ENCODE measurements around the gene ARMH4. TPM values are rescaled to one million over a fixed set of nuclear protein-coding genes. Genes with fewer than 3 reads are reported as not detected.

Gene ARMH4
- total RNA-seq, 4 donors from 2014 or later: 1.8 to 3.6 (median 2.8) TPM

DNA sequence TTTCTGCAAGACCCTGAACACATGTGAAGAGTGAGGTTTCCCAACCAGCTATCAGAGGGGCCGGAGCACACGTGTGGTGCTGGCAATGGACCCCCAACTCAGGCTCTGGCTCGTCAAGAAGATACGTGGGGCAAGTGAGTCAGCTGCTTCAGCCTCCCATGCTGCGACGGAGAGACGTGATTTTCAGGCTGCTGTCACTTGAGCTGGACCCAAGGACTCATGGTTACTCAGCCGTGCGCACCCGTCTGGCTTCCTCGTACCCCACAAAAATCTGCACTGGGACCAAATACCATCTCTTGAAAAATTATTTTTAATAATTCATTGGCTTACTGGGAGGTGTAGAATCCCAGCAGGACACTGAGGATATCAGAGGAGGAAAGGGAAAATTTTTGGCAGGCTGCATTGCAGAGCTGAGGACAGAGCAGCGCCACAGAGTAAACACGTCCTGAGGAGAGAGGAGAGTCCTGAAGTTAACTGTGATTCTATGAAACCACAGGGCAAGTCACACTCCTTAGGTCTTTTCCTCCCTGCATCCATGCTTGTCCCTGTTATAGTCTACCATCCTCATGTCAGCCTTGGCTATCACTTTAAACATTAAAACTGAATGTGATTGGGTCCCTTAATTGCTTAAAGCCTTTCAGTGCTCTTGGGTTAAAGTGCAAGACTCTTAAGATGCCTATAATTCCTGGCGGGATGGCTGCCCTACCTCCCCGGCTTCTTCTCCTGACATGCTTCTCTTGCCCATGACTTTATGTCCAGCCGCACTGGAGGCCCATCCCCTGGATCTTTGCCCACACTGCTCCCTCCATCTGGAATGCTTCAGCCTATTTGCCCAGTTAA lies 190.8 kb downstream of the ARMH4 start:
- DNase-seq (ENCODE audit: low spot score in 2 of 2): no peak
- TF ChIP-seq, protein P1, sequence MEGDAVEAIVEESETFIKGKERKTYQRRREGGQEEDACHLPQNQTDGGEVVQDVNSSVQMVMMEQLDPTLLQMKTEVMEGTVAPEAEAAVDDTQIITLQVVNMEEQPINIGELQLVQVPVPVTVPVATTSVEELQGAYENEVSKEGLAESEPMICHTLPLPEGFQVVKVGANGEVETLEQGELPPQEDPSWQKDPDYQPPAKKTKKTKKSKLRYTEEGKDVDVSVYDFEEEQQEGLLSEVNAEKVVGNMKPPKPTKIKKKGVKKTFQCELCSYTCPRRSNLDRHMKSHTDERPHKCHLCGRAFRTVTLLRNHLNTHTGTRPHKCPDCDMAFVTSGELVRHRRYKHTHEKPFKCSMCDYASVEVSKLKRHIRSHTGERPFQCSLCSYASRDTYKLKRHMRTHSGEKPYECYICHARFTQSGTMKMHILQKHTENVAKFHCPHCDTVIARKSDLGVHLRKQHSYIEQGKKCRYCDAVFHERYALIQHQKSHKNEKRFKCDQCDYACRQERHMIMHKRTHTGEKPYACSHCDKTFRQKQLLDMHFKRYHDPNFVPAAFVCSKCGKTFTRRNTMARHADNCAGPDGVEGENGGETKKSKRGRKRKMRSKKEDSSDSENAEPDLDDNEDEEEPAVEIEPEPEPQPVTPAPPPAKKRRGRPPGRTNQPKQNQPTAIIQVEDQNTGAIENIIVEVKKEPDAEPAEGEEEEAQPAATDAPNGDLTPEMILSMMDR (IDR thresholded peaks at IDR 0.05): no peak
- no peak for TF ChIP-seq POLR2A (IDR thresholded peaks at IDR 0.05)
- intact Hi-C loops (cut with DNase I; ENCODE audit: low total_unique reads): no loop called here
- 82 to 85% methylated on average over 16 of the region's 16 CpGs for WGBS, 2 donors
- no peak overlapping the region for H3K4me3 ChIP-seq (ENCODE audit: low read depth, poor library complexity, severe bottlenecking)

DNA sequence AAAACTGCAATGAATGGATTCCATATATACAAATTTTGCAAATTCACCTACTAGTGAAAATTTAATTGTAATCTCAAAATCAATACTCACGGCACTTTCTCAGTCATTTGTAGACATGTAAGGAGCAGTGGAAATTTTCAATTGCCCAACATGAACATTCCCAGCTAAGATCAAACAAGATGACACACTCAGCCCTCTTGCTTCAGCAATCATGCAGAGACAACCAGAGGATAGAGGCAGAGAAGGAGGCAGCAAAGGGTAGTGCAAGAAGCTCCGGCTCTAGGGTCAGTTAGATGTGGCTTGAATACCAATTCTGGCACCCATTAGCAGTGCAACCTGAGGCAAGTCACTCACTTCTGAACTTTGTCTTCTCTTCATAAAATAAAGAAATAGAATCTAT lies 194.6 kb downstream of the ARMH4 start:
- DNase-seq (ENCODE audit: low spot score in 2 of 2): no peak
- H3K4me3 ChIP-seq (ENCODE audit: low read depth, poor library complexity, severe bottlenecking): no peak overlapping the region
- TF ChIP-seq POLR2A (IDR thresholded peaks at IDR 0.05): no peak
- TF ChIP-seq, protein P1 (IDR thresholded peaks at IDR 0.05): no peak
- intact Hi-C loops (cut with DNase I; ENCODE audit: low total_unique reads): no loop called here
- 89 to 90% methylated on average over 2 of the region's 2 CpGs for WGBS, 2 donors

Other genes starting within 250 kb of the ARMH4 start
- gene ACTR10, start 47.9 kb upstream of the ARMH4 start, total RNA-seq: 10 to 100 TPM; 47.2 to 72.0 (median 59.0) TPM
- gene PSMA3, start 92.6 kb upstream of the ARMH4 start, total RNA-seq: 10 to 100 TPM; 55.1 to 70.8 (median 64.4) TPM
- gene ARID4A, start 146.3 kb upstream of the ARMH4 start, total RNA-seq: 10 to 100 TPM; 13.6 to 32.6 (median 18.4) TPM
- not detected for gene TOMM20L, start 243.7 kb upstream of the ARMH4 start, total RNA-seq